Glutamatergic neuron (in vitro differentiated cells): Measurements from ENCODE around the gene CABLES2. TPM values are rescaled to one million over a fixed set of nuclear protein-coding genes. Genes with fewer than 3 reads are reported as not detected.

Source experiments
- DNase-seq: peaks from one replicate; pipeline ENCODE4 v3.0.0; 2022
- H3K27ac Mint-ChIP-seq: one replicate; pipeline ENCODE4 v1.8.0; 2020; ENCODE audit warnings: mild to moderate bottlenecking, mixed read lengths, inconsistent platforms; ENCODE audit not compliant: unreplicated experiment
- H3K27me3 Mint-ChIP-seq: one replicate; pipeline ENCODE4 v1.8.0; 2020; ENCODE audit warnings: mild to moderate bottlenecking, moderate library complexity, mixed read lengths, inconsistent platforms; ENCODE audit not compliant: unreplicated experiment
- H3K36me3 Mint-ChIP-seq: one replicate; pipeline ENCODE4 v1.8.0; 2020; ENCODE audit warnings: mild to moderate bottlenecking, mixed read lengths, inconsistent platforms; ENCODE audit not compliant: unreplicated experiment
- H3K4me1 Mint-ChIP-seq: one replicate; pipeline ENCODE4 v1.8.0; 2020; ENCODE audit warnings: mild to moderate bottlenecking, low read depth, mixed read lengths, inconsistent platforms; ENCODE audit not compliant: unreplicated experiment
- H3K4me3 Mint-ChIP-seq: one replicate; pipeline ENCODE4 v1.8.0; 2020; ENCODE audit warnings: mild to moderate bottlenecking, mixed read lengths, inconsistent platforms; ENCODE audit not compliant: unreplicated experiment
- H3K9me3 Mint-ChIP-seq: one replicate; pipeline ENCODE4 v1.8.0; 2020; ENCODE audit warnings: mild to moderate bottlenecking, moderate library complexity, mixed read lengths, inconsistent platforms; ENCODE audit not compliant: unreplicated experiment
- CTCF ChIP-seq: fragments of 200-600 bp; sonication (generic); IDR thresholded peaks from one replicate; pipeline ENCODE4 v1.5.0; 2021; ENCODE audit not compliant: partially characterized antibody, unreplicated experiment
- total RNA-seq: library from RNA; stranded (reverse); fragmentation: NEBNext Ultra II Directional; extraction: Animal tissue kit (Norgen Biotek cat#: 25700); gene quantifications from one replicate; pipeline ENCODE4 v1.2.1, GENCODE V29; 2021; ENCODE audit not compliant: unreplicated experiment

CABLES2 gene
- total RNA-seq, 1 donor from 2014 or later: 25.3 TPM

- Mint-ChIP-seq H3K27me3 (peaks cover 11% of the 10 kb centered on the region), H3K4me1 (no peaks in the 10 kb centered on the region), H3K36me3 (no peaks in the 10 kb centered on the region), H3K4me3 (no peak overlapping the region), H3K9me3 (peaks cover 7% of the 10 kb centered on the region), H3K27ac (no peak overlapping the region)
- DNase-seq: no peak
- TF ChIP-seq CTCF: no peak
Measured at GRCh38 chr20:62394248-62395245, 12.5 kb downstream of the CABLES2 start.

- TF ChIP-seq CTCF: no peak
- H3K9me3 Mint-ChIP-seq: peaks cover 8% of the 10 kb centered on the region
- no peaks in the 10 kb centered on the region for H3K4me1 Mint-ChIP-seq
- no peak overlapping the region for H3K27ac Mint-ChIP-seq
- H3K27me3 Mint-ChIP-seq: peaks cover 13% of the 10 kb centered on the region
- H3K4me3 Mint-ChIP-seq: no peak overlapping the region
- no peak for DNase-seq
- H3K36me3 Mint-ChIP-seq: no peaks in the 10 kb centered on the region
Measured at GRCh38 chr20:62393830-62394229, 13.3 kb downstream of the CABLES2 start.

GRCh38 chr20:62393335-62393665 is 13.8 kb downstream of the CABLES2 start:
- H3K36me3 Mint-ChIP-seq: no peaks in the 10 kb centered on the region

GRCh38 chr20:62392621-62393334 is 14.3 kb downstream of the CABLES2 start:
- no peak overlapping the region for H3K4me3 Mint-ChIP-seq
- DNase-seq: no peak
- H3K9me3 Mint-ChIP-seq: peaks cover 13% of the 10 kb centered on the region
- no peak for TF ChIP-seq CTCF
- peaks cover 18% of the 10 kb centered on the region for H3K27me3 Mint-ChIP-seq
- H3K4me1 Mint-ChIP-seq: peaks cover 4% of the 10 kb centered on the region
- H3K36me3 Mint-ChIP-seq: no peaks in the 10 kb centered on the region
- no peak overlapping the region for H3K27ac Mint-ChIP-seq

More at GRCh38 chr20:62393335-62393665, 13.8 kb downstream of the CABLES2 start:
- H3K9me3 Mint-ChIP-seq: peaks cover 11% of the 10 kb centered on the region
- H3K27ac Mint-ChIP-seq: no peak overlapping the region
- TF ChIP-seq CTCF: no peak
- H3K4me1 Mint-ChIP-seq: peaks cover 1% of the 10 kb centered on the region
- peaks cover 15% of the 10 kb centered on the region for H3K27me3 Mint-ChIP-seq
- DNase-seq: no peak
- H3K4me3 Mint-ChIP-seq: no peak overlapping the region

- Mint-ChIP-seq H3K27ac (no peak overlapping the region), H3K4me1 (peaks cover 4% of the 10 kb centered on the region), H3K4me3 (no peak overlapping the region), H3K36me3 (no peaks in the 10 kb centered on the region), H3K9me3 (peaks cover 13% of the 10 kb centered on the region), H3K27me3 (peaks cover 19% of the 10 kb centered on the region)
- TF ChIP-seq CTCF: no peak
- DNase-seq: no peak
Measured at GRCh38 chr20:62392077-62392418, 15.0 kb downstream of the CABLES2 start.
